Spleen (tissue), 11 donors: ENCODE results near the gene HOXA13. TPM values are rescaled to one million over a fixed set of nuclear protein-coding genes. Genes with fewer than 3 reads are reported as not detected.

ENCODE experiments used
- DNase-seq: peaks from one replicate; pipeline ENCODE4 v3.0.0-alpha.2; 2020
- H3K27ac ChIP-seq, 8 donors: fragments of 200-600 bp; sonication (generic) in 7 of 8; 1 replicate in 4 of 8; 2 replicates in 4 of 8; pipeline versions ENCODE4 v1.5.0 to v1.8.0; 2016 to 2021; ENCODE audit warnings: inconsistent platforms in 4 of 8, mild to moderate bottlenecking in 4 of 8, moderate library complexity in 1 of 8
- H3K27me3 ChIP-seq, 7 donors: fragments of 200-600 bp; sonication (generic) in 6 of 7; replicated peaks in 1 of 7; 1 replicate in 4 of 7; 2 replicates in 3 of 7; pipeline versions ENCODE4 v1.5.0 to v1.8.0; 2016 to 2021; ENCODE audit warnings: inconsistent platforms in 3 of 7, mild to moderate bottlenecking in 1 of 7
- H3K36me3 ChIP-seq, 6 donors: fragments of 200-600 bp; sonication (generic) in 5 of 6; 1 replicate in 4 of 6; 2 replicates in 2 of 6; pipeline versions ENCODE4 v1.5.0 to v1.8.0; 2016 to 2021; ENCODE audit warnings: inconsistent platforms in 2 of 6
- H3K4me1 ChIP-seq, 6 donors: fragments of 200-600 bp; sonication (generic) in 5 of 6; 1 replicate in 3 of 6; 2 replicates in 3 of 6; pipeline versions ENCODE4 v1.5.0 to v1.8.0; 2016 to 2021; ENCODE audit warnings: inconsistent platforms in 3 of 6
- H3K4me3 ChIP-seq, 8 donors: fragments of 200-600 bp; sonication (generic) in 7 of 8; 1 replicate in 4 of 8; 2 replicates in 4 of 8; pipeline versions ENCODE4 v1.5.0 to v1.8.0; 2016 to 2021; ENCODE audit warnings: inconsistent platforms in 4 of 8, mild to moderate bottlenecking in 4 of 8, moderate library complexity in 2 of 8
- H3K9me3 ChIP-seq, 8 donors: fragments of 200-600 bp; sonication (generic) in 7 of 8; 1 replicate in 4 of 8; 2 replicates in 4 of 8; pipeline versions ENCODE4 v1.5.0 to v1.8.0; 2016 to 2021; ENCODE audit warnings: inconsistent platforms in 4 of 8
- CTCF ChIP-seq, 11 experiments: fragments of 200-600 bp in 7 of 11; fragments of 450-650 bp in 4 of 11; sonication (generic) in 4 of 11; IDR thresholded peaks in 8 of 11; conservative IDR thresholded peaks in 3 of 11; 1 replicate in 7 of 11; 2 replicates in 4 of 11; pipeline versions ENCODE4 v1.4.0 to v1.8.0; 2016 to 2021; ENCODE audit warnings: antibody characterized with exemption in 11 of 11, inconsistent platforms in 4 of 11, mild to moderate bottlenecking in 1 of 11
- POLR2A ChIP-seq, 3 donors: fragments of 450-650 bp; IDR thresholded peaks; one replicate each; pipeline ENCODE4 v1.5.1; 2017; ENCODE audit warnings: antibody characterized with exemption in 3 of 3, mild to moderate bottlenecking in 1 of 3
- POLR2AphosphoS5 ChIP-seq, 3 donors: sonication (generic); formaldehyde crosslinking; IDR thresholded peaks; one replicate each; pipeline ENCODE4 v1.5.1; 2017; ENCODE audit warnings: antibody characterized with exemption in 3 of 3
- WGBS, 5 donors: extraction: QIAGEN DNeasy Blood & Tissue Kit in 3 of 5; methylation state at CpG; one replicate each; pipeline versions ENCODE4 v1.1.5 to v1.1.7; 2013 to 2018; 5-methylcytosine and 5-hydroxymethylcytosine counted together
- intact Hi-C: fragments of 100-400 bp; cut with DNase I; formaldehyde crosslinking; loops from one replicate; pipeline ENCODE4 v1.15.0; 2023; ENCODE audit warnings: low total_unique reads
- polyA plus RNA-seq, 3 donors: library from polyadenylated mRNA; stranded (reverse); fragments of 200-250 nt; gene quantifications; one replicate each; pipeline ENCODE4 v1.2.1, GENCODE V29; 2013
- total RNA-seq, 7 donors: library from RNA; depleted of rRNA in 3 of 7; stranded (reverse); fragments of >200 nt in 3 of 7; fragmentation: NEBNext Ultra II Directional in 4 of 7; extraction: Animal tissue kit (Norgen Biotek cat#: 25700) in 4 of 7; gene quantifications; one replicate each; pipeline versions ENCODE4 v1.1.0 to v1.2.1, GENCODE V29; 2016 to 2021
- donor health status: healthy with polysubstance abuse.
- donor health status: DM: no; HTN: no; CAD: no; lungs with moderate emphysema.
- donor health status: DM: no; HTN: no; CAD: no.
- donor health status: Bipolar disorder and iron deficiency.
- donor health status: healthy.
- donor health status: DM: no; HTN: no; CAD: no.
- donor health status: DM: yes; HTN: yes; CAD: no.

Gene HOXA13
- total and polyA plus RNA-seq, 10 donors: not detected

- Histone ChIP-seq H3K36me3 (no peaks in the 10 kb centered on the region), H3K27ac (no peak overlapping the region), H3K9me3 (no peaks in the 10 kb centered on the region), H3K27me3 (peaks cover 43 to 100% (median 99%) of the 10 kb centered on the region in 7 donors), H3K4me1 (peaks cover 30 to 73% (median 63%) of the 10 kb centered on the region in 6 donors), H3K4me3 (peak overlapping the region in 7 of 8 donors; percentile 17 to 67 (median 35))
- intact Hi-C loops: loop anchor here (10.0 kb wide), 1 partner anchor 1330 kb away; no protein-coding TSS in a partner anchor
- peak; percentile 75 for DNase-seq
- TF ChIP-seq CTCF (IDR thresholded peaks at IDR 0.05 in 8 of 11, conservative IDR thresholded peaks at IDR 0.05 in 3 of 11) (no peak), POLR2AphosphoS5 (IDR thresholded peaks at IDR 0.05) (peak; percentile 11 to 59 (median 42))
- 2 to 12% (median 3%) methylated on average over 9 to 72 of the region's 72 CpGs for WGBS, 5 donors
Measured at GRCh38 chr7:27184337-27185012, 15.4 kb downstream of the HOXA13 start.

- 3 to 4% (median 4%) methylated on average over 27 to 30 of the region's 30 CpGs for WGBS, 5 donors
- H3K27ac ChIP-seq: no peak overlapping the region
- peak; percentile 58 for DNase-seq
- no peaks in the 10 kb centered on the region for H3K9me3 ChIP-seq
- peak overlapping the region in 7 of 8 donors; percentile 17 to 67 (median 35) for H3K4me3 ChIP-seq
- no peaks in the 10 kb centered on the region for H3K36me3 ChIP-seq
- TF ChIP-seq CTCF (IDR thresholded peaks at IDR 0.05 in 8 of 11, conservative IDR thresholded peaks at IDR 0.05 in 3 of 11) (no peak), POLR2AphosphoS5 (IDR thresholded peaks at IDR 0.05) (peak in 1 of 3 donors; percentile 3)
- peaks cover 26 to 71% (median 59%) of the 10 kb centered on the region in 6 donors for H3K4me1 ChIP-seq
- peaks cover 46 to 100% (median 99%) of the 10 kb centered on the region in 7 donors for H3K27me3 ChIP-seq
- intact Hi-C loops: loop anchor here (10.0 kb wide), 1 partner anchor 1329 kb away; no protein-coding TSS in a partner anchor
Measured at GRCh38 chr7:27183682-27184336, 16.1 kb downstream of the HOXA13 start.

- 14 to 23% (median 15%) methylated on average over 28 to 39 of the region's 39 CpGs for WGBS, 5 donors
- TF ChIP-seq POLR2A (IDR thresholded peaks at IDR 0.05) (no peak), CTCF (IDR thresholded peaks at IDR 0.05 in 8 of 11, conservative IDR thresholded peaks at IDR 0.05 in 3 of 11) (no peak), POLR2AphosphoS5 (IDR thresholded peaks at IDR 0.05) (no peak)
- peaks cover 19 to 63% (median 52%) of the 10 kb centered on the region in 6 donors for H3K4me1 ChIP-seq
- peaks cover 42 to 100% (median 99%) of the 10 kb centered on the region in 7 donors for H3K27me3 ChIP-seq
- no peak overlapping the region for H3K4me3 ChIP-seq
- no peaks in the 10 kb centered on the region for H3K9me3 ChIP-seq
- H3K27ac ChIP-seq: no peak overlapping the region
- intact Hi-C loops: loop anchor here (10.0 kb wide), 1 partner anchor 1328 kb away; no protein-coding TSS in a partner anchor
- DNase-seq: peak; percentile 69
- no peaks in the 10 kb centered on the region for H3K36me3 ChIP-seq
Measured at GRCh38 chr7:27182861-27183681, 16.8 kb downstream of the HOXA13 start.
